ENCODE measurements around the gene TIMM13.
A peak's percentile ranks its signal among the peaks of the same experiment; 100 is the strongest.
"Not testable (repeated sequence)": the region's sequence is repeated elsewhere in the genome, so short reads cannot be mapped to it uniquely, and the experiment has no call there.

Gene TIMM13

GRCh38 chr19:2427429-2428320 is at the start of gene TIMM13:
Gene TIMM13 (minus strand): TSS chr19:2427586. CDS start chr19:2427533, 53 bp downstream.
- peak; percentile 98 to 99 for DNase-seq

- DNase-seq = peak; percentile 84 to 85
Observed at GRCh38 chr19:2476451-2477140, 49.2 kb upstream of the TIMM13 start.

- peak; percentile 99 for DNase-seq
Observed at GRCh38 chr19:2475702-2476450, 48.5 kb upstream of the TIMM13 start, which contains the start of gene GADD45B. Gene GADD45B (plus strand): TSS chr19:2476127. CDS start chr19:2476359, 232 bp downstream.

- DNase-seq = peak; percentile 83 to 85
Observed at GRCh38 chr19:2475018-2475701, 47.8 kb upstream of the TIMM13 start.

- DNase-seq = peak; percentile 95 to 97
Observed at GRCh38 chr19:2474232-2475017, 47.0 kb upstream of the TIMM13 start.

GRCh38 chr19:2469915-2470200 is 42.5 kb upstream of the TIMM13 start:
- not testable (repeated sequence) for DNase-seq

GRCh38 chr19:2469102-2469914 is 41.9 kb upstream of the TIMM13 start:
- peak; percentile 70 to 72 for DNase-seq

- DNase-seq = no peak
Observed at GRCh38 chr19:2468596-2468995, 41.2 kb upstream of the TIMM13 start.

GRCh38 chr19:2464389-2464788 is 37.0 kb upstream of the TIMM13 start:
- no peak for DNase-seq

GRCh38 chr19:2463694-2464093 is 36.3 kb upstream of the TIMM13 start:
- not testable (repeated sequence) for DNase-seq

GRCh38 chr19:2462635-2463421 is 35.4 kb upstream of the TIMM13 start:
- no peak for DNase-seq

- peak; percentile 87 to 89 for DNase-seq
Observed at GRCh38 chr19:2461751-2462634, 34.6 kb upstream of the TIMM13 start.

GRCh38 chr19:2460245-2460644 is 32.9 kb upstream of the TIMM13 start:
- DNase-seq = no peak

GRCh38 chr19:2458776-2459175 is 31.4 kb upstream of the TIMM13 start:
- not testable (repeated sequence) for DNase-seq

- DNase-seq = no peak
Observed at GRCh38 chr19:2458054-2458453, 30.7 kb upstream of the TIMM13 start.

GRCh38 chr19:2457394-2458037 is 30.1 kb upstream of the TIMM13 start:
- no peak for DNase-seq

- peak; percentile 67 to 71 for DNase-seq
Observed at GRCh38 chr19:2455851-2456570, 28.6 kb upstream of the TIMM13 start.
